ENCODE results near the gene SLFNL1.

SLFNL1 gene

DNA sequence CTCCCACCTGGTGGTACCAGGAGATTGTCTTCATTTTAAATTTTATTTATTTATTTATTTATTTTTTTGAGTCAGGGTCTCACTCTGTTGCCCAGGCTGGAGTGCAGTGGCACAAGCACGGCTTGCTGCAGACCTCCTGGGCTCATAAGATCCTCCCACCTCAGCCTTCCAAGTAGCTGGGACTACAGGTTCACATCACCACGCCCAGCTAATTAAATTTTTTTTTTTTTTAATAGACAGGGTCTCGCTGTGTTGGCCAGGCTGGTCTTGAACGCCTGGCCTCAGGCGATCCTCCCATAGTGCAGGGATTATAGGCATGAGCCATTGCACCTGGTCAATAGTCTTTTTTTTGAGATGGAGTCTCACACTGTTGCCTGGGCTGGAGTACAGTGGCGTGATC is 8.5 kb downstream of the SLFNL1 start:
- DNase-seq (ENCODE audit: insufficient read length, low spot score) (no peak), FAIRE-seq (no peak)
- TF ChIP-seq PAX5 (IDR thresholded peaks at IDR 0.05; ENCODE audit: insufficient read depth, low read length, severe bottlenecking) (no peak), POLR2AphosphoS5 (IDR thresholded peaks at IDR 0.05; ENCODE audit: low read depth, low read length) (no peak), POU2F2 (IDR thresholded peaks at IDR 0.05; ENCODE audit: low read depth, low read length) (no peak), TAF1 (IDR thresholded peaks at IDR 0.05; ENCODE audit: low read depth, low read length) (no peak), SPI1 (IDR thresholded peaks at IDR 0.05; ENCODE audit: low read depth, low read length) (no peak), POLR2A (IDR thresholded peaks at IDR 0.05; ENCODE audit: low read depth, low read length) (no peak)

GRCh38 chr1:41010345-41010744 is 11.2 kb downstream of the SLFNL1 start:
- FAIRE-seq (no peak), DNase-seq (ENCODE audit: insufficient read length, low spot score) (no peak)
- TF ChIP-seq POLR2A (IDR thresholded peaks at IDR 0.05; ENCODE audit: low read depth, low read length), result no peak
- TF ChIP-seq POLR2AphosphoS5 (IDR thresholded peaks at IDR 0.05; ENCODE audit: low read depth, low read length), result no peak
- TF ChIP-seq TAF1 (IDR thresholded peaks at IDR 0.05; ENCODE audit: low read depth, low read length), result no peak
- TF ChIP-seq SPI1 (IDR thresholded peaks at IDR 0.05; ENCODE audit: low read depth, low read length), result no peak
- TF ChIP-seq PAX5 (IDR thresholded peaks at IDR 0.05; ENCODE audit: insufficient read depth, low read length, severe bottlenecking), result no peak
- TF ChIP-seq POU2F2 (IDR thresholded peaks at IDR 0.05; ENCODE audit: low read depth, low read length), result no peak

- TF ChIP-seq SPI1 (IDR thresholded peaks at IDR 0.05; ENCODE audit: low read depth, low read length) (no peak), POLR2A (IDR thresholded peaks at IDR 0.05; ENCODE audit: low read depth, low read length) (no peak), POLR2AphosphoS5 (IDR thresholded peaks at IDR 0.05; ENCODE audit: low read depth, low read length) (no peak), TAF1 (IDR thresholded peaks at IDR 0.05; ENCODE audit: low read depth, low read length) (no peak), POU2F2 (IDR thresholded peaks at IDR 0.05; ENCODE audit: low read depth, low read length) (no peak), PAX5 (IDR thresholded peaks at IDR 0.05; ENCODE audit: insufficient read depth, low read length, severe bottlenecking) (no peak)
- FAIRE-seq, result no peak
- no peak for DNase-seq (ENCODE audit: insufficient read length, low spot score)
These were observed 12.1 kb downstream of the SLFNL1 start for GRCh38 chr1:41009466-41009865.

DNA sequence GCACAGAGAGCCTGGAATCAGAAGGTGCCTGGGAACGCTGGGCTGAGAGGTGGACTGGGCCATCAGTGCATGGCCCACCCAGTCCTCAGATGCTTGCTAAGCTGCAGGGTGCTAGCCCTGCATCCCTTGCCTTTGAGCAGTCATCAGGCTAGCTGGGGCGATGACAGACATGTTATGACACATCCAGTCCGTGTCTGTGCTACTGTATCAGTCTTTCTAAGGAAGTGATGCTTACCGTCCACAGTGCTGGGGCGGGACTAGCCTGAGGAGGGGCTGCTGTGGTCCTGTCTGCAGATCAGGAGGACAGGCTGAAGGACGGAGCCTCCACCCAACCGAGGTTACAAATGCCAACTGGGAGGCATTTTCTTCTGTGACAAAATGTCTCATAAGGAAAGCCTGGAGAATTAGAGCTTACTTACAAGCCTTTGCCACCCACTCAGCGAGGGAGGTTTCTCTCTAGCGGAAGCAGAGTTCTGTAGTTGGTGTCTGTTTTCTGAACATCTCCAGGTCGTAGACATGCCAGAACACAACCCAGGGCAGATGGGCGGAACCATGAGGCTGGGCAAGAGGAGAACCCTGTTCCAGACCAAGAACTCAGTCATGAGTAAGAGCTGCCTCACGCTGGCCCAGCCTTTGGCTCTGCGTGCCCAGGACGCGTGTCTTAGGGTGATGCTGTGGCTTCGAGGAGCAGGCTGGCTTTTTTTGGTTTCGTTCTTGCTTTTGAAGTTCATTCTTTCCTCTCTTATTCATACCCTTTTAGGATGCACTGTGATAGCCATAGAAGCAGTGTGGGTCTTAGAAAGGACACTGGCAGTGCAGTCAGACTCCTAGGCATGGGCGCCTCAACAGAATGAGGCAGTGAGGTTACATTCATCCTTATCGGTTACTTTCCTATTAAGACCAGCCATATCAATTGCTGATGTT is 14.3 kb downstream of the SLFNL1 start:
- DNase-seq (ENCODE audit: insufficient read length, low spot score), result no peak
- FAIRE-seq, result no peak
- TF ChIP-seq SPI1 (IDR thresholded peaks at IDR 0.05; ENCODE audit: low read depth, low read length), result no peak
- TF ChIP-seq POLR2AphosphoS5 (IDR thresholded peaks at IDR 0.05; ENCODE audit: low read depth, low read length), result no peak
- TF ChIP-seq TAF1 (IDR thresholded peaks at IDR 0.05; ENCODE audit: low read depth, low read length), result no peak
- TF ChIP-seq POLR2A (IDR thresholded peaks at IDR 0.05; ENCODE audit: low read depth, low read length), result no peak
- no peak for TF ChIP-seq PAX5 (IDR thresholded peaks at IDR 0.05; ENCODE audit: insufficient read depth, low read length, severe bottlenecking)
- no peak for TF ChIP-seq POU2F2 (IDR thresholded peaks at IDR 0.05; ENCODE audit: low read depth, low read length)

DNA sequence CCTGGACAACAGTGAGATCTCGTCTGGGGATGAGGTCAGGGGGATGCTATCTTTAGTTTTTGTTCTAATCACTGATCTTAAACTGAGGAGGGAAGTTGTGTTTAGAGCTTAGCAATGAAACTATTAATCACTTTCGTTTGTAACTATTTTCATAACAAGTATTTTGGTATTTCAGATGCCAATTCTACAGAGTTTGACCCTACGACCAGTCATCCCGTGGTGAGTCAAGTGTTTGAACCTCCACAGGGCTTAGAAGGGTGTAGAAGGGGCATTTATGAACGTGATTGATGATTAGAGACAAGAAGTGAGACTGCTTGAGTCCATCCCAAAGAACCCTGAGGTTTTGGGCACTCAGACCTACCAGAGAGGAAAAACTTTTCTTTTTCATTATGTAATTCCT is 15.6 kb downstream of the SLFNL1 start:
- TF ChIP-seq POLR2AphosphoS5 (IDR thresholded peaks at IDR 0.05; ENCODE audit: low read depth, low read length) (no peak), POLR2A (IDR thresholded peaks at IDR 0.05; ENCODE audit: low read depth, low read length) (no peak), PAX5 (IDR thresholded peaks at IDR 0.05; ENCODE audit: insufficient read depth, low read length, severe bottlenecking) (no peak), TAF1 (IDR thresholded peaks at IDR 0.05; ENCODE audit: low read depth, low read length) (no peak), POU2F2 (IDR thresholded peaks at IDR 0.05; ENCODE audit: low read depth, low read length) (no peak), SPI1 (IDR thresholded peaks at IDR 0.05; ENCODE audit: low read depth, low read length) (no peak)
- FAIRE-seq (no peak), DNase-seq (ENCODE audit: insufficient read length, low spot score) (no peak)

- no peak; the same call in 1 of the 2 replicates for TF ChIP-seq POLR2A (IDR thresholded peaks at IDR 0.05; ENCODE audit: low read depth, low read length)
- peak; percentile 55; the same call in 1 of the 2 replicates for TF ChIP-seq POLR2AphosphoS5 (IDR thresholded peaks at IDR 0.05; ENCODE audit: low read depth, low read length)
- peak; percentile 65; the same call in 1 of the 2 replicates for TF ChIP-seq POU2F2 (IDR thresholded peaks at IDR 0.05; ENCODE audit: low read depth, low read length)
- TF ChIP-seq SPI1 (IDR thresholded peaks at IDR 0.05; ENCODE audit: low read depth, low read length), result peak; percentile 28; the same call in 1 of the 2 replicates
- DNase-seq (ENCODE audit: insufficient read length, low spot score) (no peak), FAIRE-seq (peak; percentile 99)
These were observed 17.8 kb downstream of the SLFNL1 start for GRCh38 chr1:41003640-41004220.

- FAIRE-seq, result no peak
- no peak for DNase-seq (ENCODE audit: insufficient read length, low spot score)
- TF ChIP-seq POLR2A (IDR thresholded peaks at IDR 0.05; ENCODE audit: low read depth, low read length) (peak; percentile 7; the same call in 1 of the 2 replicates), PAX5 (IDR thresholded peaks at IDR 0.05; ENCODE audit: insufficient read depth, low read length, severe bottlenecking) (no peak)
These were observed 18.3 kb downstream of the SLFNL1 start for GRCh38 chr1:41003127-41003639.

GRCh38 chr1:40998668-40999067 is 22.9 kb downstream of the SLFNL1 start:
- DNase-seq (ENCODE audit: insufficient read length, low spot score) (no peak), FAIRE-seq (no peak)
- no peak for TF ChIP-seq SPI1 (IDR thresholded peaks at IDR 0.05; ENCODE audit: low read depth, low read length)
- no peak for TF ChIP-seq POU2F2 (IDR thresholded peaks at IDR 0.05; ENCODE audit: low read depth, low read length)
- no peak for TF ChIP-seq TAF1 (IDR thresholded peaks at IDR 0.05; ENCODE audit: low read depth, low read length)
- TF ChIP-seq POLR2A (IDR thresholded peaks at IDR 0.05; ENCODE audit: low read depth, low read length), result no peak
- no peak for TF ChIP-seq POLR2AphosphoS5 (IDR thresholded peaks at IDR 0.05; ENCODE audit: low read depth, low read length)
- TF ChIP-seq PAX5 (IDR thresholded peaks at IDR 0.05; ENCODE audit: insufficient read depth, low read length, severe bottlenecking), result no peak

GRCh38 chr1:40997096-40997495 is 24.4 kb downstream of the SLFNL1 start:
- DNase-seq (ENCODE audit: insufficient read length, low spot score) (no peak), FAIRE-seq (no peak)
- TF ChIP-seq POLR2AphosphoS5 (IDR thresholded peaks at IDR 0.05; ENCODE audit: low read depth, low read length) (no peak), PAX5 (IDR thresholded peaks at IDR 0.05; ENCODE audit: insufficient read depth, low read length, severe bottlenecking) (no peak), SPI1 (IDR thresholded peaks at IDR 0.05; ENCODE audit: low read depth, low read length) (no peak), POLR2A (IDR thresholded peaks at IDR 0.05; ENCODE audit: low read depth, low read length) (no peak), POU2F2 (IDR thresholded peaks at IDR 0.05; ENCODE audit: low read depth, low read length) (no peak), TAF1 (IDR thresholded peaks at IDR 0.05; ENCODE audit: low read depth, low read length) (no peak)
